Stimulated activated naive B cell treated with anti-CD40 and anti-IgM and Interleukin-4, amounts not matched to agents 10 μg/mL and 1 μg/mL and 100 μg/mL, for 72 hours (primary cell): ENCODE data around the gene DENND5B.
A peak's percentile ranks its signal among the peaks of the same experiment; 100 is the strongest.

Experiments
- ATAC-seq, 2 donors: fragments of 150-1000 bp; cut with Tn5 transposase; replicated peaks; 2 replicates each; pipeline ENCODE4 v1.10.0; 2021; ENCODE audit warnings: moderate library complexity in 1 of 2
- DNase-seq: peaks from one replicate; pipeline ENCODE4 v3.0.0; 2021
- H3K27ac Mint-ChIP-seq: one replicate; pipeline ENCODE4 v1.8.0; 2022; ENCODE audit warnings: mild to moderate bottlenecking, mixed read lengths
- H3K27me3 Mint-ChIP-seq, 2 donors: one replicate each; pipeline ENCODE4 v1.8.0; 2022; ENCODE audit warnings: mixed read lengths in 2 of 2
- H3K36me3 Mint-ChIP-seq, 2 donors: one replicate each; pipeline ENCODE4 v1.8.0; 2022; ENCODE audit warnings: mixed read lengths in 2 of 2, mild to moderate bottlenecking in 1 of 2
- H3K4me1 Mint-ChIP-seq, 2 donors: one replicate each; pipeline ENCODE4 v1.8.0; 2022; ENCODE audit warnings: mixed read lengths in 2 of 2, mild to moderate bottlenecking in 1 of 2
- H3K4me3 Mint-ChIP-seq, 2 donors: one replicate each; pipeline ENCODE4 v1.8.0; 2022; ENCODE audit warnings: mild to moderate bottlenecking in 2 of 2, mixed read lengths in 2 of 2, moderate library complexity in 1 of 2
- H3K9me3 Mint-ChIP-seq, 2 donors: one replicate each; pipeline ENCODE4 v1.8.0; 2022; ENCODE audit warnings: mixed read lengths in 2 of 2, mild to moderate bottlenecking in 1 of 2

Gene DENND5B

DNA sequence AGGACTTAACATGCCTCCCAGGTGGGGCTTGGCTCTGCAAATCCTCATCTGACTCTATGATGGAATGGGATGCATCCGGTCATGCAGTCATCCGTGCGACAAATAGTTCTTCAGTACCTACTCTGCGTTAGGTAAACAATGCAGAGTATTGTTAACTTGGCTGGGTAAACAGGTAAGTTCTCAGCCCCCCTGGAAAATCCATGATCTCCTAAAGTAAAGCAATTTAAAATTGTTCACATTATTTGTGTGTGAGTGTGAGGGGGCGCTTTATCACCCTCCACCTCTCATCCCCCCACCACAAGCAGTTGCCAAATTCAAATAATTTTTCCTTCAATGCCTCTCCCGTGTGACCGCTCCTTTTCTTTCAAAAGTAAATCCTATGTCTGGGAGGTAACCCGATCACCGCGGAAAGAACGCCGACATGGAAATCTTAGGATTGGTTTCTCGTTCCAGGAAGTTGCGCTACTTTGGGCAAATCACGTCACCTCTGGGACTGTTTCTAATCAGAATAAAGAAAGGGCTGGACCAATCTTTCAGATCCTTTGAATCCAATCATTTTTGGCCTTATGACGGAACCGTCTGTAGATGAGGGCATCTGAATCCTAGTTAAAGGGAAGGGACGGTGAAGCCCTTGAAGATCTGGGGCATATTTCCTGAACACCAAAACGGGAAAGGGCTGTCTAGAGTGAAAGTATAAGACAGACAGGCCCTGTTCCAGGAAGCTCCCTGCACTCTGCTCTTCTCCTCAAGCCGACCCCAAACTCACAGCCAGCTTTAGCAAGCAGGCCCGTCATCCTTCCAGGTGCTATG is 221.0 kb downstream of the DENND5B start:
- no peaks in the 10 kb centered on the region for H3K27me3 Mint-ChIP-seq
- no peak overlapping the region for H3K4me3 Mint-ChIP-seq
- H3K9me3 Mint-ChIP-seq = no peaks in the 10 kb centered on the region
- H3K36me3 Mint-ChIP-seq = no peaks in the 10 kb centered on the region
- no peak for ATAC-seq
- H3K4me1 Mint-ChIP-seq = peaks cover 5 to 6% of the 10 kb centered on the region in 2 donors
- no peak overlapping the region for H3K27ac Mint-ChIP-seq
- DNase-seq = no peak

DNA sequence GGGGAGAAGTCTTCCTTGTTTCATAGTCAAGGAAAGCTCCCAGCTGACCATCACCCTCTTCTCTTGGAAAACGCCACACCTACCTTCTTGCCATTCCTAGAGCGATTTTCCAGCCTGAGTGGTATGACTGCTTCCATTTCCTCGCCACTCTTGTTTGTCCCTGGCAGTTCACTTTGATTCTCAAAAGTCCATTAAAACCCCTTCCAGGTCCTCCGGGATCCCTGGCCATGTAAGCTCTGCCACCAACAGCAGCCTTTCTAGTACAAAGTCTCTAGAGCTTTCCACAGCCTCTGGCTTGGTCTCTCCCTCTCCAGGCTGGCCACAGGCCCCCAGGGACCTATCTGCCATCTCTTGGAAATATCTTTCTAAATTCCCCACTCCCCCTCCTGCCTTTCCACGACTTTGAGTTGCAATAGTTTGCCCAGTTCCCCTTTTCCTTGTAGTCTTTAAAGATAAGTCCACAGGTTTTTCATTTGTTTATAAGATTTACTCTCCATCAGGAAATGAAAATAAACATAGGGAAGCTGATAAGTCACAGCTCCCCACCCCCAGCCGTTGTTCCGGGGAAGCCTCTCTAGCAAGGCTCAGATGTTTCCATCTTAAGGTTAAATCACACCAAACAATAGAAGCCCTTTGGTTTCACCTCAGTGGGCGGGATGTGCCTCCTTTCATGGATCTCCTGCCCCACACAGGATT is 222.1 kb downstream of the DENND5B start:
- Mint-ChIP-seq H3K4me1 (peaks cover 6% of the 10 kb centered on the region in 2 donors), H3K36me3 (no peaks in the 10 kb centered on the region), H3K4me3 (no peak overlapping the region), H3K27ac (no peak overlapping the region), H3K9me3 (no peaks in the 10 kb centered on the region), H3K27me3 (no peaks in the 10 kb centered on the region)
- ATAC-seq = no peak
- DNase-seq = no peak

DNA sequence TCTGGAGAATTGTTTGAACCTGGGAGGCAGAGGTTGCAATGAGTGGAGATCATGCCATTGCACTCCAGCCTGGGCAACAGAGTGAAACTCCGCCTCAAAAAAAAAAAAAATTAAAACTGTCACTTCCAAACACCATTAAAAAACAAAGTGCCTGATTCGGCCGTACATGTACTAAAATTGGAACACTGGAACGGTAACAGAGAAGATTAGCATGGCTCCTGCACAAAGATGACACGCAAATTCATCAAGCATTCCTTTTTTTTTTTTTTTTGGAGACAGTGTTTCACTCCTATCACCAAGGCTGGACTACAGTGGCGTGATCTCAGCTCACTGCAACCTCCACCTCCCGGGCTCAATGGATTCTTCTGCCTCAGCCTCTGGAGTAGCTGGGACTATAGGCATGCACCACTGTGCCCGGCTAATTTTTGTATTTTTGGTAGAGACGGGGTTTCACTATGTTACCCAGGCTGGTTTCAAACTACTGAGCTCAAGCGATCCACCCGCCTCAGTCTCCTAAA is 224.8 kb downstream of the DENND5B start:
- H3K4me3 Mint-ChIP-seq = no peak overlapping the region
- H3K4me1 Mint-ChIP-seq = peaks cover 20 to 25% of the 10 kb centered on the region in 2 donors
- H3K36me3 Mint-ChIP-seq = no peaks in the 10 kb centered on the region

DNA sequence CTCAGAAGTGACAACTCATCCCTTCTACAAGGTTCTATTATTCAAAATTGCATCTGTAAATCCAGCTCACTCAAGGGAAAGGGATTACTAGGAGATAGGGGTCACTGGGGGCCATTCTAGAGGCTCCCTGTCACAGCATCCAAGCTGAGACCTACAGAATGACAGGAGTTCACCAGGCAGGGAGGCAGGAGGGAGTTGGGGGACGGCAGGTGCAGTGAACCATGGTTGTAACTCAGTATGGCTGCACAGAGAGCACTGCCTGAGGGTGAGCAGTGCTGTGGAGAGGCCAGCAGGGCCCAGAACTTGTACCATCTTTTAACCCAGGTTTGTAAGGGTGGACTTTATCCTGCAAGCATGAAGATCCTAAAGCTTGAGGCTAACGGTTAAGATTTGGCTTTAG is 227.1 kb downstream of the DENND5B start:
- Mint-ChIP-seq H3K9me3 (no peaks in the 10 kb centered on the region), H3K27me3 (no peaks in the 10 kb centered on the region), H3K27ac (no peak overlapping the region), H3K36me3 (no peaks in the 10 kb centered on the region), H3K4me1 (peaks cover 17 to 21% of the 10 kb centered on the region in 2 donors), H3K4me3 (no peak overlapping the region)
- ATAC-seq (no peak), DNase-seq (no peak)

More for the DNA sequence above, 224.8 kb downstream of the DENND5B start:
- no peak for DNase-seq
- no peaks in the 10 kb centered on the region for H3K27me3 Mint-ChIP-seq
- H3K9me3 Mint-ChIP-seq = no peaks in the 10 kb centered on the region
- no peak for ATAC-seq
- H3K27ac Mint-ChIP-seq = no peak overlapping the region

DNA sequence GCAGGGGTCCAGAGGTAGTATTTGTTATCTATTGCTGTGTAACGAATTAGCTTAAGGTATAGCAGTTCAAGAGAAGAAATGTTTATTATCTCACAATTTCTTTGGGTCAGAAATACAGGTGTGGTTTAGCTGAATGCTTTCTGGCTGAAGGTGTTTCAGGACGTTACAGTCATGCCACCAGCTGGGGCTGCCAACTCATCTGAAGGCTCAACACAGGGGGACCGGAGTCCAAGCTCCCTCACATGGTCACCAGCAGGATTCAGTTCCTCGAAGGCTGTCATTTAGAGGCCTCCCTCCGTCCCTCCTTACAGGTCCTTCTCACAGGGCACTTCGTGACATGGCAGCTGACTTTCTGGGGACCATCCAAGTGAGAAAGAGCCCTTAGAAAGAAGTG is 227.5 kb downstream of the DENND5B start:
- no peaks in the 10 kb centered on the region for H3K36me3 Mint-ChIP-seq
- ATAC-seq = peak in 1 of 2 donors; percentile 18

DNA sequence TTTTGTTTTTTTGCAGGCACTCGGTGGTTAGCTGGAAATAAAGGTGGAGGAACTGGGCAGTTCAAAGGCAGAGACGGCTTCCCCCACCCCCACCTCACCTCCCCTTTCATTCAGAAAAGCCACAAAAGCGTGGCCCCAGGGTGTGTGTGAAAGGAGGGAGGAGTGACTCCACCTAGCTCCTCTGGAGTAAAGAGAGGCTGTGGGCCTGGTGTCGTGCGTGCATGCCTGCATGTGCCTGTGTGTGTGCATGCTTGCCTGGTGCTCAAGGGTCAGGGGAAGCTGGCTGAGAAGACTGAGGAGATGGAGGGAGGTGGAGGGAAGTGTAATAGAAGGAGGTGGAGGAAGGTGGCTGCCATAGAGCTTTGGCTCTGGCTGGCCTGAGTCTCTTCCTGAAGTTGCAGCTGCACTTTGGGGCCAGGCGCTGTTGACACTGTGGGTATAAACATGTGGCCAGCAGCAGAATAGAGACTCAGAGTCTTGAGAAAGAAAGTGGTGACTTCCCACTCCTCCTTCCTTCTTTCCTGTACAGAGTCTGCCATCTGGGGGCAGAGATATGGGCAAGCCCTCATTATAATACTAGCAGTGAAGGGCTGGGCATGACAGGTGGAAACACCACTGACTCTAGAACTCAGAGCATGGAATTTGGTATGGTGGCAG is 228.0 kb downstream of the DENND5B start:
- H3K4me1 Mint-ChIP-seq = peaks cover 14 to 21% of the 10 kb centered on the region in 2 donors
- H3K9me3 Mint-ChIP-seq = no peaks in the 10 kb centered on the region
- DNase-seq (peak; percentile 11), ATAC-seq (peak; percentile 84 to 88)
- no peaks in the 10 kb centered on the region for H3K36me3 Mint-ChIP-seq
- peak overlapping the region; percentile 89 for H3K27ac Mint-ChIP-seq
- H3K27me3 Mint-ChIP-seq = no peaks in the 10 kb centered on the region
- peak overlapping the region; percentile 56 to 69 for H3K4me3 Mint-ChIP-seq

More for the DNA sequence above, 227.5 kb downstream of the DENND5B start:
- no peaks in the 10 kb centered on the region for H3K9me3 Mint-ChIP-seq
- H3K27me3 Mint-ChIP-seq = no peaks in the 10 kb centered on the region
- no peak overlapping the region for H3K4me3 Mint-ChIP-seq
- peaks cover 14 to 21% of the 10 kb centered on the region in 2 donors for H3K4me1 Mint-ChIP-seq
- H3K27ac Mint-ChIP-seq = peak overlapping the region; percentile 89
- DNase-seq = no peak

DNA sequence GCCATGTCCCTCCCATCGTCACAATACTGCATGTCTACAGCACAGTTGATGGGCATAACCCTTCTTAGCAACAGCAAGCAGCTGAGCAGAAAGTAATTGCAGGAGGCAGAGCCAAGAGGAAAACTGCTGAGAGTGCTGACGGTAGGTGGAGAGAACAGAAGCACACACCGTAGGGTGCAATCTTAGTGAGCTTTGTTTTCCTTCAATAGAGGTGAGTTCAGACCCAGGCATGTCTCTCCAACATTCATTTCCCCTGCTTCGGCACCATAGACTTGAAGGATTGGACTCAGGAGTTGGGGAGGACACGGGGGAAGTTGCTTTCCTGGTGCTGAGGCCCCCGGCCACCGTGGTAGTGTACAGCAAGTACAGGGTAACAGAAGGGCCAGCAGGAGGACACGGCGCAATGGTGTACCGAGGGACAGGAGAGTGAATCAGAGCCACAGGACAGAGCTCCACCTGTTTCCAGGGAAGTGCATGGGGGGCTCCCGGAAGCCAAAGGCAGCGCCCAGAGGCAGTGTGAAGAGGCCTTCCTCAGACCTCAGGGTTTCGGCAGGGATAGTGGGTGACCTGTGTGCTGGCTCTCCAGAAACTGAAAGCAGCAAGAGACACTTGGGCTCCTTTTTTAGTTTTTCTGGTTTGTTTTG is 228.7 kb downstream of the DENND5B start:
- H3K4me3 Mint-ChIP-seq = peak overlapping the region; percentile 56 to 69
- H3K9me3 Mint-ChIP-seq = no peaks in the 10 kb centered on the region
- DNase-seq (no peak), ATAC-seq (peak in 1 of 2 donors; percentile 11)
- peak overlapping the region; percentile 89 for H3K27ac Mint-ChIP-seq
- peaks cover 14 to 21% of the 10 kb centered on the region in 2 donors for H3K4me1 Mint-ChIP-seq
- no peaks in the 10 kb centered on the region for H3K36me3 Mint-ChIP-seq
- H3K27me3 Mint-ChIP-seq = no peaks in the 10 kb centered on the region

DNA sequence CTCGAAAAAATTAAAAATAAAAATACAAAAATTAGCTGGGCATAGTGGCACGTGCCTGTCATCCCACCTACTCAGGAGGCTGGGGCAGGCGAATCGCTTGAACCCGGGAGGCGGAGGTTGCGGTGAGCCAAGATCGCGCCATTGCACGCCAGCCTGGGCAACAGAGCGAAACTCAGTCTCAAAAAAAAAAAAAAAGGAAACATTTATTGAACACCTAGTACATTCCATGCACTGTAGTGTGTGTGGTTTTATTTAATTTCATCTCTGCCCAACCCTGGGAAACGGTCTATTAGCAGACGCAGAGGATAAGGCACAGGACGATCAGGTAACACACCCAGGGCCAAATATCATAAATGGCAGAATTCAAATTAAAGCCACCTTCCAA is 229.2 kb downstream of the DENND5B start:
- Mint-ChIP-seq H3K4me3 (no peak overlapping the region), H3K4me1 (peaks cover 14 to 21% of the 10 kb centered on the region in 2 donors), H3K27me3 (no peaks in the 10 kb centered on the region), H3K9me3 (no peaks in the 10 kb centered on the region), H3K27ac (no peak overlapping the region), H3K36me3 (no peaks in the 10 kb centered on the region)
- DNase-seq = no peak
- ATAC-seq = no peak

DNA sequence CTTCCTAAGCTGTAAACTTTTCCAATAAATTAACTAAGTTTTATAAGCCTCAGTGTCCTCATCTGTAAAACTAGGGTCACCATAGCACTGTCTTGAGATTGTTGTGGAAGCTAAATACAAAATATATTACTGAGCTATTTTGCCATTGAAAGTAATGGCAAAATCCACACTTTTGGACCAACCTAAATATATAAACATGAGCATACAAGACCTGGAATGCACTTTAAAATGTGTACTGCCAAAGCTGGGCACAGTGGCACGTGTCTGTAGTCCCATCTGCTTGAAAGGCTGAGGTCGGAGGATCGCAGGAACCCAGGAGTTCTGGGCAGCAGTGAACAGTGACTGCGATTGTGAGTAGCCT is 235.2 kb downstream of the DENND5B start:
- no peak overlapping the region for H3K27ac Mint-ChIP-seq
- no peaks in the 10 kb centered on the region for H3K9me3 Mint-ChIP-seq
- H3K4me1 Mint-ChIP-seq = peaks cover 4 to 11% of the 10 kb centered on the region in 2 donors
- DNase-seq (no peak), ATAC-seq (no peak)
- no peak overlapping the region for H3K4me3 Mint-ChIP-seq
- no peaks in the 10 kb centered on the region for H3K36me3 Mint-ChIP-seq
- H3K27me3 Mint-ChIP-seq = peaks cover 0 to 6% of the 10 kb centered on the region in 2 donors

DNA sequence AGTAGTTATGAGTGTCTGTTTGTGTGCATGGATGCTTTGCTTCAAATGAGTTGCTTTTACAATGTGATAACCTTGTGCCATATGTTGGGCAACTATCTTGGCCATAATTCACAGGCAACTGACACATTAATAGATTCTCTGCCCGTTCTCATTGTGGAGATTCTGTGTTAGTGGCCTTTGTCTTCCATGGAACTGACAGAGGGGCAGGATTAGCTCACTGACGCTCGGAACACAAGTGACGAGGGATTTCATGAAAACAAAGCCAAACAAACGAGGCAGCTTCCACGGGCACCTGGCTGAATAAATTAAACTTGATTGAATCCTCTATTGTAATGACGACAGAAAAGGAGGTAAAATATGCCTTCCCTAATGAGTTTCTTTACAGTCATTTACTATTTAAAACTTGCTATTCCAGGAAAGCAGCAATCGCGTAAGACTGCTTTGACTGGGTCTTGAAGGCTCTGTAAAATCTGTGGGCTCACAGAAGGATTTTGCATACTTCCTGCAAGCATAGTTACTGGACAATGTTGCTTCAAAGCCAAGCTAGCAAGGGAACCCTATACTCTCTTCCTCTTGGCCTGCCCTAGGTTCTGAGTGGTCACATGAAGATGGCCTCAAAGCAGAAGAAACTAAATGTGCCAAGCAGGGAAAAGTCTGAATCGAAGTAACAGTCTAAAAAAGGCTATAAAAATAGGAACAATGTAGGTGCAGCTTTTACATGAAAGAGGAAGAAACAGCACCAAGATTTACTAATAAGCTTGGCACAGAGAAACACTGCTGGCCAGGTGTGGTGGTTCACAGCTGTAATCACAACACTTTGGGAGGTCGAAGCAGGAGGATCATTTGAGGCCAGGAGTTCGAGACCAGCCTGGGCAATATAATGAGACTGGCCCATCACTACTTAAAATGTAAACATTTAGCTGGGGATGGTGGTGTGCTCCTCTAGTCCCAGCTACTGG is 236.9 kb downstream of the DENND5B start:
- no peak for DNase-seq
- peaks cover 0 to 18% of the 10 kb centered on the region in 2 donors for H3K27me3 Mint-ChIP-seq
- H3K9me3 Mint-ChIP-seq = no peaks in the 10 kb centered on the region
- no peak overlapping the region for H3K4me3 Mint-ChIP-seq
- peak overlapping the region; percentile 47 for H3K27ac Mint-ChIP-seq
- H3K4me1 Mint-ChIP-seq = peaks cover 4 to 11% of the 10 kb centered on the region in 2 donors
- ATAC-seq = peak; percentile 58 to 63
- H3K36me3 Mint-ChIP-seq = no peaks in the 10 kb centered on the region

DNA sequence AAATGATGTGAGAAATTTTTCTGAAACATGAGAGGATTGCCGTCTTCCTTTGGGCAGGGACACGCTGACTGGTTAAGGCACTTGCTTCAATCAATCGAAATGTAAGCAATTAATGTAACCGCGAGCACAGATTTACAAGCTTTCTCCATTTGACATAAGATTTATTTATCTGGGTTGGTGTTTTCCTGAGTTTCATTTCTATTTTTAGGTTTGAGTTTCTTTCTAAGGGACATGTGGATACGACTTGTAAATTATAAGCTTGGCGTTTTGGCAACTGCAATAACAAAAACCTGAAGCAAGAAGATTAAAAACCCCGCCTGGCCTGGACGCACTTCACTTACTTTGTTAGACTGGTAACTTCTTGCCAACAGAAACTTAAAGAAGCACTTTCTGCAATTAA is 244.7 kb downstream of the DENND5B start:
- no peak for ATAC-seq

DNA sequence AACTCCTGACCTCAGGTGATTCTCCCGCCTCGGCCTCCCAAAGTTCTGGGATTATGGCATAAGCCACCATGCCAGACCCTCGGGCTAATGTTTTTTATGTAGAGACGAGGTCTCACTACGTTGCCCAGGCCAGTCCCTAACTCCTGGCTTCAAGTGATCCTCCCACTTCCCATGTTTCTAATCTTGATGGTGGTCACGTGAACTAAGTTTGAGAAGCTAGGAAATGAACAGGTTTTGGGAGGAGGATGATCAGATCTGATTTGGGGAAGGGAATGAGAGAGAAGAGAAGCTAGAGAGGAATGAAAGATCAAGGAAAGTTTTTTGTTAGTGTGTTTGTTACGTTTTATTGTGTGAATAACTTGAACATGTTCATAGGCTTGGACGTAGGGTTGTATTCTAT is 247.8 kb downstream of the DENND5B start:
- H3K4me1 Mint-ChIP-seq = peaks cover 0 to 13% of the 10 kb centered on the region in 2 donors
- H3K27me3 Mint-ChIP-seq = no peaks in the 10 kb centered on the region
- ATAC-seq (no peak), DNase-seq (no peak)
- H3K27ac Mint-ChIP-seq = no peak overlapping the region
- H3K36me3 Mint-ChIP-seq = no peaks in the 10 kb centered on the region
- H3K4me3 Mint-ChIP-seq = no peak overlapping the region
- H3K9me3 Mint-ChIP-seq = no peaks in the 10 kb centered on the region

More for the DNA sequence above, 244.7 kb downstream of the DENND5B start:
- Mint-ChIP-seq H3K27ac (no peak overlapping the region), H3K36me3 (no peaks in the 10 kb centered on the region), H3K4me3 (no peak overlapping the region), H3K27me3 (peaks cover 0 to 12% of the 10 kb centered on the region in 2 donors), H3K9me3 (no peaks in the 10 kb centered on the region), H3K4me1 (peaks cover 0 to 13% of the 10 kb centered on the region in 2 donors)
- DNase-seq = no peak

DNA sequence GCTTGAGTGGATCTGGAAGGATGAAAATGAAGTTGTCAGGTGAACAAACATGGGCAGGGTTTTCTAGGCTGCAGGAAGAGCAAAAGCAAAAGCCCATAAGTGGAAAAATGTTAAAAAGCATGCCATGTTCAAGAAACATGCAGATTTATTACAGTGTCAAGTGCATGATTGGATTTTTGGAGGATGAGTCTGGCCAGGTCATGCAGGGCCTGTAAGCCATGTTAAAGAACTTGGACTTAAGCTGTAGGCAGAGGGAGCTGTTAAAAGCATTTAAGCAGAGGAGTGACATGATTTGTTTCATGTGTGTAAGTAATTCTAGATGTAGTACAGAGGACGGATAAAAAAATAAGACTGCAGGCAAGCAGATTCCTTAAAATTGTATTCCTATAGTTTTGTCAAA is 248.7 kb downstream of the DENND5B start:
- Mint-ChIP-seq H3K27me3 (no peaks in the 10 kb centered on the region), H3K4me3 (no peak overlapping the region), H3K36me3 (no peaks in the 10 kb centered on the region), H3K9me3 (no peaks in the 10 kb centered on the region), H3K4me1 (peaks cover 0 to 13% of the 10 kb centered on the region in 2 donors), H3K27ac (no peak overlapping the region)
- DNase-seq (no peak), ATAC-seq (no peak)
